Measurements from ENCODE around the gene CCDC74B.
"Not testable (repeated sequence)": the region's sequence is repeated elsewhere in the genome, so short reads cannot be mapped to it uniquely, and the experiment has no call there.

- not testable (repeated sequence) for TF ChIP-seq EZH2phosphoT487 (conservative IDR thresholded peaks at IDR 0.05; ENCODE audit: low read length)
- TF ChIP-seq, protein P1, sequence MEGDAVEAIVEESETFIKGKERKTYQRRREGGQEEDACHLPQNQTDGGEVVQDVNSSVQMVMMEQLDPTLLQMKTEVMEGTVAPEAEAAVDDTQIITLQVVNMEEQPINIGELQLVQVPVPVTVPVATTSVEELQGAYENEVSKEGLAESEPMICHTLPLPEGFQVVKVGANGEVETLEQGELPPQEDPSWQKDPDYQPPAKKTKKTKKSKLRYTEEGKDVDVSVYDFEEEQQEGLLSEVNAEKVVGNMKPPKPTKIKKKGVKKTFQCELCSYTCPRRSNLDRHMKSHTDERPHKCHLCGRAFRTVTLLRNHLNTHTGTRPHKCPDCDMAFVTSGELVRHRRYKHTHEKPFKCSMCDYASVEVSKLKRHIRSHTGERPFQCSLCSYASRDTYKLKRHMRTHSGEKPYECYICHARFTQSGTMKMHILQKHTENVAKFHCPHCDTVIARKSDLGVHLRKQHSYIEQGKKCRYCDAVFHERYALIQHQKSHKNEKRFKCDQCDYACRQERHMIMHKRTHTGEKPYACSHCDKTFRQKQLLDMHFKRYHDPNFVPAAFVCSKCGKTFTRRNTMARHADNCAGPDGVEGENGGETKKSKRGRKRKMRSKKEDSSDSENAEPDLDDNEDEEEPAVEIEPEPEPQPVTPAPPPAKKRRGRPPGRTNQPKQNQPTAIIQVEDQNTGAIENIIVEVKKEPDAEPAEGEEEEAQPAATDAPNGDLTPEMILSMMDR (IDR thresholded peaks at IDR 0.05; ENCODE audit: insufficient read depth, low read length, poor library complexity, severe bottlenecking): not testable (repeated sequence)
Measured at GRCh38 chr2:130169163-130169562, 24.3 kb upstream of the CCDC74B start.
